GM23338 (cell line): ENCODE results near the gene TACC3.

Experiments used
- EZH2 ChIP-seq: fragments of 200-600 bp; sonication (generic); IDR thresholded peaks from one replicate; pipeline ENCODE4 v1.8.0; 2017; ENCODE audit warnings: antibody characterized with exemption, mild to moderate bottlenecking, low read depth; ENCODE audit not compliant: unreplicated experiment
- EZH2phosphoT487 ChIP-seq: fragments of 200-600 bp; sonication (generic); IDR thresholded peaks from one replicate; pipeline ENCODE4 v1.8.1; 2018; ENCODE audit warnings: antibody characterized with exemption; ENCODE audit not compliant: unreplicated experiment
- NANOG ChIP-seq: IDR thresholded peaks from 2 replicates; pipeline ENCODE4 v1.6.1; 2016; ENCODE audit warnings: antibody characterized with exemption, borderline replicate concordance
- POLR2AphosphoS5 ChIP-seq: IDR thresholded peaks from 2 replicates; pipeline ENCODE4 v1.6.1; 2016; ENCODE audit warnings: antibody characterized with exemption, low read depth
- ZNF114 ChIP-seq: fragments of 250-450 bp; sonication (Bioruptor Pico); IDR thresholded peaks from 2 replicates; pipeline ENCODE4 v1.5.0; 2020; ENCODE audit warnings: mild to moderate bottlenecking, moderate library complexity
- TF ChIP-seq, protein P1 (sequence below), 2 experiments: fragments of 200-600 bp in 1 of 2; sonication (generic) in 1 of 2; conservative IDR thresholded peaks; 2 replicates each; pipeline versions ENCODE4 v1.5.1 to v1.6.1; 2016 to 2017; ENCODE audit warnings: antibody characterized with exemption in 2 of 2, low read depth in 2 of 2, mild to moderate bottlenecking in 2 of 2, moderate library complexity in 1 of 2

DNA sequence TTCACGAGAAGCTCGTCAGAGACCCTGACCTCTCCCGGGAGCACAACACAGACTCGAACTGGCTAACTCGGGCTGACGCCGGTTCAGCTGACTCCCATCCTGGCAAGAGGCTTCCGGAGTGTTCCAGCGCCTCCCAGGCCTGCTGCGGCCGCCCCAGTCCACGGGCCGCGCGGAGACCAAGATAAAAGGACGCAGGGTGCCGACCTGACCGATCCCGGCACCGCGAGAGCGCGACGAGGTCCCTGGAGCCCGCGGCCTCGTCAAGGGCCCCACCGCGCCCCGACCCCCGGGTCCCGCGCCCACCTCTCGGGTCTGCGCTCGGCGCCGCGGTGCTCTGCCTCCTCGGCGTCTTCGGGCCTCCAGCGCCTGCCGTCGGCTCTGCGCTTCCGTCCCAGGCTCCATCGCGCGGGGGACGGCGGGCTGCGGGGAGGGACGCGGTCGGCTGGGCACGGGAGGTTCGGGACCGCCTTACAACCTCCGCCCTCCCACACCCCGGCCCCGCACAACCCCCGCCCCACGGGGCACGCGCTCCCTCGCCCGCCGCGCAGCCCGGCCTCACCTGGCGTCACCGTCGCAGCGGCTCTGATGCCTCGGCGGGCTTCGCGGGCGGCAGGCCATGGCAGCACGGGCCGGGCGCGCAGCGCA is 9.6 kb upstream of the TACC3 start:
- TF ChIP-seq ZNF114 (CRISPR knock-in tag), result no peak
- TF ChIP-seq EZH2phosphoT487, result no peak
- TF ChIP-seq, protein P1, sequence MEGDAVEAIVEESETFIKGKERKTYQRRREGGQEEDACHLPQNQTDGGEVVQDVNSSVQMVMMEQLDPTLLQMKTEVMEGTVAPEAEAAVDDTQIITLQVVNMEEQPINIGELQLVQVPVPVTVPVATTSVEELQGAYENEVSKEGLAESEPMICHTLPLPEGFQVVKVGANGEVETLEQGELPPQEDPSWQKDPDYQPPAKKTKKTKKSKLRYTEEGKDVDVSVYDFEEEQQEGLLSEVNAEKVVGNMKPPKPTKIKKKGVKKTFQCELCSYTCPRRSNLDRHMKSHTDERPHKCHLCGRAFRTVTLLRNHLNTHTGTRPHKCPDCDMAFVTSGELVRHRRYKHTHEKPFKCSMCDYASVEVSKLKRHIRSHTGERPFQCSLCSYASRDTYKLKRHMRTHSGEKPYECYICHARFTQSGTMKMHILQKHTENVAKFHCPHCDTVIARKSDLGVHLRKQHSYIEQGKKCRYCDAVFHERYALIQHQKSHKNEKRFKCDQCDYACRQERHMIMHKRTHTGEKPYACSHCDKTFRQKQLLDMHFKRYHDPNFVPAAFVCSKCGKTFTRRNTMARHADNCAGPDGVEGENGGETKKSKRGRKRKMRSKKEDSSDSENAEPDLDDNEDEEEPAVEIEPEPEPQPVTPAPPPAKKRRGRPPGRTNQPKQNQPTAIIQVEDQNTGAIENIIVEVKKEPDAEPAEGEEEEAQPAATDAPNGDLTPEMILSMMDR (conservative IDR thresholded peaks at IDR 0.05; ENCODE audit: low read depth in 2 of 2), result no peak
- no peak for TF ChIP-seq EZH2
- TF ChIP-seq POLR2AphosphoS5, result no peak
- TF ChIP-seq NANOG, result no peak
